ENCODE measurements around the gene TPH1. TPM values are rescaled to one million over a fixed set of nuclear protein-coding genes. Genes with fewer than 3 reads are reported as not detected.

Gene TPH1
- total RNA-seq, 4 donors from 2014 or later, result 0.17 to 1.6 (median 0.94) TPM

DNA sequence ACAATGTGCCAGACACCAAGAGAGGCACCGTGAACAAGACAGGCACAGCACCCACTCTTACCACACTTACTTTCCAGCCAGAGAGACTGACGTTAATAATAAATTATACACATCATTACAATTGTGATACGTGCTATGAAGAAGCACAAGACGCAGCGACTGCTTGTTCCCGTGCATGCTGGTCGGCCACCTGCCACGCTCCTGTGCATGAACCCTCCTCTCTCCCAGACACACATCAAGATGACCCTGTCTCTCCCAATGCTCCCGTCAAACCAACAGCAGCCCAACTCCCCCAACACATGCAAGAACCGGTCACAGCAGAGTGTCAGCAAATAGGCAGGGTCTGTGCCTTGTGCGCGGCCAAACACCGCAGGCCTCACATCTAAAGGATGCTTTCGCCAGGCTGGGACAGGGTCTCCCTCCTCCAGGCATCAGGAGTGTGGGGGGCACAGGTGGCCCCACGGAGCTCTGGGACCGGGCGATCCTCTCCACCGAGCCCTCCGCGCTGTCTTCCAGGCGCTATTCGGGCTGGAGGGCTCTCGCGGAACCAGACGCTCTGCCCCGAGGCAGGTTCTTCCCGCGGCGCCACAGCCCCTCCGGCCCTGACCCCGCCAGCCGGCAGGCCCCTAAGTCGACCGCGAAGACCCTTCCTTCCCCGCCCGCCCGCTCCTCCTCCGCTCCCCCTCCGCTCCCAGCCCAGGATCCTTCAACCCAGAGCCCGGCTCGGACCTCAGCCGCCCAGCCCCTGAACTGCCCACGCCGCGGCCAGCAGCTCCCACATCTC is 33.8 kb downstream of the TPH1 start:
- TF ChIP-seq, protein P1, sequence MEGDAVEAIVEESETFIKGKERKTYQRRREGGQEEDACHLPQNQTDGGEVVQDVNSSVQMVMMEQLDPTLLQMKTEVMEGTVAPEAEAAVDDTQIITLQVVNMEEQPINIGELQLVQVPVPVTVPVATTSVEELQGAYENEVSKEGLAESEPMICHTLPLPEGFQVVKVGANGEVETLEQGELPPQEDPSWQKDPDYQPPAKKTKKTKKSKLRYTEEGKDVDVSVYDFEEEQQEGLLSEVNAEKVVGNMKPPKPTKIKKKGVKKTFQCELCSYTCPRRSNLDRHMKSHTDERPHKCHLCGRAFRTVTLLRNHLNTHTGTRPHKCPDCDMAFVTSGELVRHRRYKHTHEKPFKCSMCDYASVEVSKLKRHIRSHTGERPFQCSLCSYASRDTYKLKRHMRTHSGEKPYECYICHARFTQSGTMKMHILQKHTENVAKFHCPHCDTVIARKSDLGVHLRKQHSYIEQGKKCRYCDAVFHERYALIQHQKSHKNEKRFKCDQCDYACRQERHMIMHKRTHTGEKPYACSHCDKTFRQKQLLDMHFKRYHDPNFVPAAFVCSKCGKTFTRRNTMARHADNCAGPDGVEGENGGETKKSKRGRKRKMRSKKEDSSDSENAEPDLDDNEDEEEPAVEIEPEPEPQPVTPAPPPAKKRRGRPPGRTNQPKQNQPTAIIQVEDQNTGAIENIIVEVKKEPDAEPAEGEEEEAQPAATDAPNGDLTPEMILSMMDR (IDR thresholded peaks at IDR 0.05; ENCODE audit: low read depth), result no peak

DNA sequence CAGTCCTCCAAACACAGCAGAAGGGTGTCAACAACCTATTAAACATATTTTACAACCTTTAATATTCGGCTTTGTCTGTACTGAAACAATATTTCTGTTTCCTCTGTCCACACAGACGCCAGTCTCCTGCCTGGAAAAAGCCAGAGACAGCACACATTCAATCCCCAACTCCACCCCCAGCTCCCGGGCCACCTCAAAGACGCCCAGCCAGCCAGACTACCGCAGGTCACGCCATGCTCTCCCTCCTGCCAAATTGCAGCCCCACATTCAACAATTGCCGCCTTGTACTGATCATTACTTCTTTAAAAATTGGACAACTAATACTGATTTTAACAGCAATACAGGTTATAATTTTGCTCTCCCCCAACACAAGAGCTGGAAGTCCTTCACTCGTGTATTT is 34.4 kb downstream of the TPH1 start:
- TF ChIP-seq, protein P1 (IDR thresholded peaks at IDR 0.05; ENCODE audit: low read depth), result no peak

DNA sequence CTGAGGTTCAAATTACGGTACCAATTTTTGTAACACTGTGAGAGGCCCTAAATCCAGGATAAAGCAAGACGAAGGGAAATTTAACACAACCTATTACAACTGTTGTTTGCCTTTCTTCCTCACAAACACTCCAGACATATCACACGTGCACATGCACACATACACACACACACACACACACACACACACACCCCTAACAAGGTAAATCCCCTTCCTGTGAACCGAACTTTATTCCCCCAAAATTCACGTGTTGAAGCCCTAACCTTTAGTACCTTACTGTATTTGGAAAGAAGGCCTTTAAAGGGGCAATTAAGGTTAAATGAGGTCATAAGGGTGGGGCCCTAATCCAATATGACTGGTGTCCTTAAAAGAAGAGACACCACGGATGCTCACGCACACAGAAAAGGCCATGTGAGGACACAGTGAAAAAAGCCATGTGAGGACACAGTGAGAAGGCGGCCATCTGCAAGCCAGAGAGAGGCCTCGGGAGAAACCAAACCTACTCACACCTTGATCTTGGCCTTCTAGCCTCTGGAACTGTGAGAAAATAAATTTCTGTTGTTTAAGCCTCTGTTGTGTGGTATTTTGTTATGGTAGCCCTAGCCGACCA is 35.0 kb downstream of the TPH1 start:
- TF ChIP-seq, protein P1 (IDR thresholded peaks at IDR 0.05; ENCODE audit: low read depth), result no peak

DNA sequence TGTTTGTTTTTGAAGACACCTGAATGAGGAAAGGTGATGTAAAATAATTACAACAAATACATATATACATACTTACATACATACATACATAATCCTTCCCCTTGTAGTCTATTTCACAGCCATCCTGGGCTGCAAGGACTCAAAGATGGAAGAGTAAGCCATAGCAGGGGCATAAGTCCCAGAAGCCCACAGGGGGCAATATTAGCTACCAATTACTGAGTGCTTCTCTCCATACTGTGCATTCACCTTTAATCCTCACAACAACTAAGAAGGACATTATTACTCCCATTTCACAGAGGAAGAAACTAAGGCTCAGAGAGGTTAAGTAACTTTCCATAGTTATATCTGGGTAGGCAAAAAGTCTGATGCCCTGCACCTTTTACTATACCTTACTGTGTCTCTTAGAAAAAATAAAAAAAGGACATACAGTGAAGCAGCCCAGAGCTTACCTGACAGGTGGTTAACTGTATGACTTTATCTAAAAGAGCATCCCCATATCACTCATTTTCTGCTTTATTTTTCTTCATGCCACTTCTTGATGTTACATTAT is 35.9 kb downstream of the TPH1 start:
- TF ChIP-seq, protein P1 (IDR thresholded peaks at IDR 0.05; ENCODE audit: low read depth), result no peak

DNA sequence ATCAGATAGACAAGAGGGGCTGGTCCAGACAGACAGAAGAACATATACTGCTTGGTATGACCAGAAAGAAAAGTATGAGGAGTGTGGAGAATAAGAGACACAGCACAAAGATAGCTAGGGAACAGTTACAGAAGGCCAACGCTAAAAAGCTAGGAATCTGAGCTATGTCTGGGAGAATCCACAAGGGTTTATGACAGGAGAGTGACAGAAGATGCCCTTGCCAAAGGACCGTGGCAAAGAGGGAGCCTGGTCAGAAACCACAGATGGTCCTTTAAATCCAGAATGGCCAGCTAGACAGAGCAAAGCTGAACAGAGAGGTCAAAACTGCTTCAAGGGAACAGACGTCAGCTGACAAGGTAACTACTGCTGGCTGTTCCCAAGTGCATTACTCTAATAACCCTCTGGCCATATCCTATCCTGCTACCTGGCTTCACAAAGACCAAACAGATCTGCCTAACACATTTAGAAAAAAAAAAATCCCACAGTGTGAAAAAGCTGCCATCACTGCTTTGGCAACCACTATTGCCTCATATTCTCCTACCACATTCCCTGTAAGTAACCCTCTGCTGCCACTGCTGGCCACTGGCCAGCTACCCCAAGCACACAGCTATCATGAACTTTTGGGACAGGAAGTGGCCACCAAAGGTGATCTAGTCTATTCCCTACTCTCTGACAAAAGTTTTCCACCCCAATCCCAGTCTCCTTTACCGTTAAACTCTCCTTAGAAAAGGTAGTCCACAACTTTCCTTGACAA is 40.5 kb downstream of the TPH1 start:
- TF ChIP-seq, protein P1 (IDR thresholded peaks at IDR 0.05; ENCODE audit: low read depth), result no peak

DNA sequence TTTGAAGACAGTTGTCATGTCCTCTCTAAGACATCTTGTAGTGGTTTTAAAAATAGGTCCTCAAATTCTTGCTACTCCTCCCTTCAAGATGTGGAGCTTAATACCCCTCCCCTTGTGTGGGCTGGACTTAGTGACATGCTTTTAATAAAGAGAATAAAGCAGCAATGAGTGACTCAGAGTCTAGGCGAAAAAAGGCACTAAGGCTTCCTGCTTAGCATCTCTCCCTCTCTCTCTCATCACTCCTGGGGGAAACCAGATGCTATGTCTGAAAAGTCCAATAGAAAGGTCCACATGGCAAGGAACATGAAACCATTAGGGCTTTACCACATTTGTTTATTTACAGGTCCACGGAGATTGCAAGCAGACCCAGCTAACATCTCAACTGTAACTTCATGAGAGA is 44.9 kb downstream of the TPH1 start:
- TF ChIP-seq, protein P1 (IDR thresholded peaks at IDR 0.05; ENCODE audit: low read depth), result no peak

DNA sequence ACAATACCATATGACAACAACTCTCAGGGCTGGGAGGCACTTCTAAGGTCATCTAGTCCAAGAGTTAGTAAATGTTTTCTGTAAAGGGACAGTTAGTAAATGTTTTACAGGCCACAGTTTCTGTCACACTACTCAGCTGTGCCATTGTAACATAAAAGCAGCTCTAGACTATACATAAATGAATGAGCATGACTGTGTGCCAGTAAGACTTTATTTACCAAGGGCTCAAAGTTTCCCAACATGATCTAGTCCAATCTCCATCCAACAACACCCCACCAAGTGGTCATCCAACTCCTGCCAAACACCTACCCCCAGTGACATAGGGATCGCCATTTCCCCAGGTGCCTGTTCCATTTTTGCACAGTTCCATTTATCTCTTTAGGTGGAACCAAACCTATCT is 45.3 kb downstream of the TPH1 start:
- TF ChIP-seq, protein P1 (IDR thresholded peaks at IDR 0.05; ENCODE audit: low read depth), result no peak

Measured in subcutaneous adipose tissue (tissue), 4 donors.